Measurements from ENCODE around the gene CCNB3.
"Not testable (repeated sequence)": the region's sequence is repeated elsewhere in the genome, so short reads cannot be mapped to it uniquely, and the experiment has no call there.

Gene CCNB3, protein sequence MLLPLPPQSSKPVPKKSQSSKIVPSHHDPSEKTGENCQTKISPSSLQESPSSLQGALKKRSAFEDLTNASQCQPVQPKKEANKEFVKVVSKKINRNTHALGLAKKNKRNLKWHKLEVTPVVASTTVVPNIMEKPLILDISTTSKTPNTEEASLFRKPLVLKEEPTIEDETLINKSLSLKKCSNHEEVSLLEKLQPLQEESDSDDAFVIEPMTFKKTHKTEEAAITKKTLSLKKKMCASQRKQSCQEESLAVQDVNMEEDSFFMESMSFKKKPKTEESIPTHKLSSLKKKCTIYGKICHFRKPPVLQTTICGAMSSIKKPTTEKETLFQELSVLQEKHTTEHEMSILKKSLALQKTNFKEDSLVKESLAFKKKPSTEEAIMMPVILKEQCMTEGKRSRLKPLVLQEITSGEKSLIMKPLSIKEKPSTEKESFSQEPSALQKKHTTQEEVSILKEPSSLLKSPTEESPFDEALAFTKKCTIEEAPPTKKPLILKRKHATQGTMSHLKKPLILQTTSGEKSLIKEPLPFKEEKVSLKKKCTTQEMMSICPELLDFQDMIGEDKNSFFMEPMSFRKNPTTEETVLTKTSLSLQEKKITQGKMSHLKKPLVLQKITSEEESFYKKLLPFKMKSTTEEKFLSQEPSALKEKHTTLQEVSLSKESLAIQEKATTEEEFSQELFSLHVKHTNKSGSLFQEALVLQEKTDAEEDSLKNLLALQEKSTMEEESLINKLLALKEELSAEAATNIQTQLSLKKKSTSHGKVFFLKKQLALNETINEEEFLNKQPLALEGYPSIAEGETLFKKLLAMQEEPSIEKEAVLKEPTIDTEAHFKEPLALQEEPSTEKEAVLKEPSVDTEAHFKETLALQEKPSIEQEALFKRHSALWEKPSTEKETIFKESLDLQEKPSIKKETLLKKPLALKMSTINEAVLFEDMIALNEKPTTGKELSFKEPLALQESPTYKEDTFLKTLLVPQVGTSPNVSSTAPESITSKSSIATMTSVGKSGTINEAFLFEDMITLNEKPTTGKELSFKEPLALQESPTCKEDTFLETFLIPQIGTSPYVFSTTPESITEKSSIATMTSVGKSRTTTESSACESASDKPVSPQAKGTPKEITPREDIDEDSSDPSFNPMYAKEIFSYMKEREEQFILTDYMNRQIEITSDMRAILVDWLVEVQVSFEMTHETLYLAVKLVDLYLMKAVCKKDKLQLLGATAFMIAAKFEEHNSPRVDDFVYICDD (N-terminal part only)

DNA sequence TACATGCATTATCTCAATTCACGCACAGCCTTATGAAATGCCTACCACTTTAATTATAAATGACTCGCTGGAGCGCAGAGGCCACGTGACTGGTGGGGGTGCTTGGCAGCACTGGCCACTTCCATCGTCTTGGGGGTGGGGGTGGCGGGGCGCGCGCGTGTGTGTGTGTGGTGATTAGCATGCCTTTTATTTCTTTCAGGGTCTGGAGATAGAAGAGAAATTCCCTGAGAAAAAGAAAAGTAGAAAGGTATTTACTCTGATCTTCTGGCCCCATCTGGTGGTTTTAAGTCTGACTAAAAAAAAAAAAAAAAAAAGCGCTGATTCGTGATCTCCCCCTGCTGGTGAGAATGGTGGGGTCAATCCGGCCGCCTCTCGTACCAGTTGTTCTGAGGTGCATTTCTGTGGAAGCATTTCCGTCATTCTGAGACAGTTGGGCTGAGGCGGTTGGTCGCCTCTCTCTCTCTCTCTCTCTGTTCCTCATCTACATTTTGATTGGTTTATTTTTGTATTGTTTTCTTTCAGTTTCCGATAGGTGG is at the start of gene CCNB3:
TSS of gene CCNB3 (plus strand) at position 402 of the 536 bp plus-strand sequence. CDS start 80,399 bp downstream, outside the sequence.
- DNase-seq: peak; percentile 81 to 87

DNA sequence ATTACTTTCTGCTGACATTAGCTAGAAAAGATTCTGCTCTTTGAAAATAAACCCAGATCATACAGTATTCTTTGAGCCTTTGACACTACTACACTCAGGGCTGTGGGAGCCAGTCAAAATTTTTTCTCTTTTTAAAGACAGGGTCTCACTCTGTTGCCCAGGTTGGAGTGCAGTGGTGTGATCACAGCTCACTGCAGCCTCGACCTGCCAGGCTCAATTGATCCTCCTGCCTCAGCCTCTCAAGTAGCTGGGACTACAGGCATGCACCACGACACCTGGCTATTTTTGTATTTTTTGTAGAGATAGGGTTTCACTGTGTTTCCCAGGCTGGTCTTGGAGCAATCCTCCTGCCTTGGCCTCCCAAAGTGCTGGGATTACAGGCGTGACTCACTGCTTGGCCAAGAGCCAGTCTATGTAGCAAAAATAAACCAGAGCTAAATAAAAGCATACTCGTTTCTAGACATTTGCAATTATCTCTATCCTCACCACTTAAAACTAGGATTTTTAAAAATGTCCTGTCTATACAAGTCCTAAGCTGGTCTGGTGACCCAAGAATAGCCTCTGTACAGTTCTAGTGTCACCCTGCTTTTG is 46.9 kb upstream of the CCNB3 start:
- no peak for DNase-seq

DNA sequence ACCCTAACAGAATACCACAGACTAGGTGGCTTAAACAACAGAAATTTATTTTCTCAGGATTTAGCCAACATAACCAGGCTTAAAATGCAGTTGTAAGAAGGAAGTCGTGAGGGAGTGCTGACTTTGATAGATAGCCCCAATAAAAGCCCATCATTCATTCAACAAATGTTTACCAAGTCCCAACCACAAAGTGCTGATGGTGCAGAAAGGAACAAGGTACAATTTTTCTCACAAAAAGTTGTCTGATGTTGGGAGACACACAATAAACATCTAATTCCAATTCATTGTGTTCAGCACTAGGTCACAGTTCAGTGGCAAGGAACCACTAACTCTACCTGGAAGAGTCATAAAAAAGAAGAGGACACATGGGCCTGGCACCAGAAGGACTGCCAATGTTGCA is 46.0 kb upstream of the CCNB3 start:
- DNase-seq: no peak

DNA sequence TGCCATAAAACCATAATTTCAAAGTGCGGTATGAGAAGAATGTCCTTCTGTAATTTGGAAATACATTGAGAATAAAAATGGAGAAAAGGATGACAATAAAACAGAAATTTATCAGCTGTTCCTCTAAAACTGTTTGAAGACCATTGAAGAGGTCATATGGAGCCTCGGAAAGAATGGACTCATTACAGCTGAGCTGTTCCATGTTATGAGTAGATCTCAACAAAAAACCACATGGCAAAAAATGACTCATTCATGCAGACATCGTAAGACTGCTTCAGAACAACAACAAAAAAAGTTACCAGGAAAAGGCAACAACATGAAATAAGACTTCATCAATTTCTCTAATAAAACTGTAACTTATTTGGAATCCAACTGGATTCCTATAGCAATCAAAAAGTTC is 43.4 kb upstream of the CCNB3 start:
- DNase-seq: no peak

DNA sequence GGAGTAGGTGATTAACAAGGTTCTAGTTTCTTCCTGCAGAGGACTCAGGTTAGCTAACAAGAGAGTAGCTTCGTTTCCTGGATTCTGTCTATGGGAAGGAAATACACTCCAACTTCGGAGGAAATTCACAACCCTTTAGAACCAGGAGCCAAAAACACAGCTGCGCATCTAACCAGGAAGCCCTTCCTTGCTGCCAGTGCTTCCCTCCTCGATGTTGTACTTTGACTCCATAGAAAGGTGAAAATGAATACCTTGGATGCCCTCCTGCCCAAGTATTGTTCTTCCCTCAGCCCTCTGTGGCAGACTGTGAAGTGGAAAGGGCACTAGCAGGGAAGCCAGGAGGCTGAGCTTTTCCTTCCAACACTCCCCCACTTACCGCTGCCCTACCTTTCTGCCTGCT is 38.8 kb upstream of the CCNB3 start:
- DNase-seq: no peak

DNA sequence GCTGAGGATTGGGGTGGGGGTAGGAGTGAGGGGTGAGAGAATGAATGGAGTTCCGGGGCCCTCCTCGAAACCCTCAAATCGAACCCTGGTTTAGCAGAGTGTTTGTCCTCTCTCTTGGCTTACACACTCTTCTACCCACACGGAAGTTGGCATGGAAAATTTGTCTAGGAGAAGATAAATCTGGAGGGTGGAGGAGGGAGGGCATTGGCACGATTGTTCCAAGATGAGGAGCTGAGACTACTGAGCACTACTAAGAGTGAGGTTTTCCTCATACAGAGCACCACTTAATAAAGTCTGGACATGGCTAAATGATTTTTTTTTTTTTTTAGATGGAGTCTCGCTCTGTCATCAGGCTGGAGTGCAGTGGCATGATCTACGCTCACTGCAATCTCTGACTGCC is 37.2 kb upstream of the CCNB3 start:
- no peak for DNase-seq

DNA sequence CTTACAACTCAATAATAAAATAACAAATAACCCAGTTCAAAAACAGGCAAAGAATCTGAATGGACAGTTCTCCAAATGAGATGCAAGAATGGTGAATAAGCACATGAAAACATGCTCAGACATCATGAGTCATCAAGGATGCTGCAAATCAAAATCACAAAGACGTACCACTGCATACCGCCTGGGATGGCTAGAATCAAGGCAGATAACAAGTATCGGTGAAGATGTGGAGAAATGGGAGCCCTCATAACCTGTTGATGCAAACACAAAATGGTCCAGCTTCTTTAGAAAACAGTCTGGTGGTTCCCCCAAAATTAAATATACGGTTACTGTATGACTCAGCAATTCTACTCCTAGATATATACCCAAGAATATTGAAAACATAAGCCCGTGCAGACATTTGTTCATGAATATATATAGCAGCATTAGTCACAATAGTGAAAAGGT is 36.3 kb upstream of the CCNB3 start:
- no peak for DNase-seq

DNA sequence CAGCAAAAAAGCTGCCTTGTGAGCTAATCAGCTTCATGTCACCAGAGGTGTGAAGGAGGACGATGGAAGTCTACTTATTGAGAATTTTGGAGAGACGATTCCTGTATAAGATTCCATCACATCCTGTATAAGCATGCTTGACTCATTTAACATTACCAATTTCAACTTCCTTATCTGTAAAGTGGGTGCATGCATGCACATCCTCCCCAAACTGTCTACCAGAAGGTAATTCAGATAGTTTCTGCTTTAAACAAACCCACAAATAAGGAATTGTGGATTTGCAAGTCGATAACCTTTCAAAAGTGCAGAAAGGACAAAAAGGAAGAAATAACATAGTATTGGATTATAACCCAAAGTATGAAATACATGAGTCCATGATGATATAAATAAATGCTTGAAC is 34.8 kb upstream of the CCNB3 start:
- DNase-seq: no peak

DNA sequence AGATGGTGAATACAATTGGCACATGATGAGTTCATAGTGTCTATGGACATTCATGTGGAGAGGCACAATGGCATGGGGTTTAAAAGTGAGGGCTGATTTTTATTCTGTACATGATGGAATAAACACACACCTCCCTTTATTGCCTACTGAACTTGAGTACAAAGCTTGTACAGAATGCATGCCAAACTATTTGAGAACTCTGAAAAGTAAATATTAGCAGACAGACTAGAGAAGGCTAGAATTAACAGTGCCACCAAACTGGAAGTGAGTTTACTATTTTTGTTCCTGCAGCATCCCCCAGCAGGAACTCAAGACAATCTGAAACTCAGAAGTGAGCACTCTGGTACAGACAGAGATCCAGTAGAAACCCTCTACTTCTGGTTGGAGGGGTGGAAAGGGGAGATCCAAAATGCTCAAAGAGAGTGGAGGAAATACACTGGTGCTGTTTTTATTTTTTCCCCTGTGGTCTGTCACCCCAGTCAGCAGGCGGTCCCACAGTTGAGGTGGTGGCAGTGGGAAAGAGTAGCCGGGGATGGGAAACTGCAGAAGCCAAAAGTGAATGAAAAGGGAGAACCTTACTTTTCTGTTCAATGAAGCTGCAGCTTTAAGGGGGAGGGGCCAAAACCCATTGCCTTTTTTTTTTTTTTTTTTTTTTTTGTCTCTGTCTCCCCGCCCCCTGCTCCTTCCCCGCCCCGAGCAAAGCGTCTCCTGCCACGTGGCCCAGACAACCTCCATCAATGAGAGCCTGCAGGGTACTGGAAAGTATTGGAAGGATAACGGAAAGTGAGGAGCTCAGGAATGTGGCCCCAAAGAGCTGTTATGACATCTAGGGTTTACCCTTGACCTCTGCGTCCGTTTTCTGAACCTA is 24.3 kb upstream of the CCNB3 start:
- DNase-seq: no peak

DNA sequence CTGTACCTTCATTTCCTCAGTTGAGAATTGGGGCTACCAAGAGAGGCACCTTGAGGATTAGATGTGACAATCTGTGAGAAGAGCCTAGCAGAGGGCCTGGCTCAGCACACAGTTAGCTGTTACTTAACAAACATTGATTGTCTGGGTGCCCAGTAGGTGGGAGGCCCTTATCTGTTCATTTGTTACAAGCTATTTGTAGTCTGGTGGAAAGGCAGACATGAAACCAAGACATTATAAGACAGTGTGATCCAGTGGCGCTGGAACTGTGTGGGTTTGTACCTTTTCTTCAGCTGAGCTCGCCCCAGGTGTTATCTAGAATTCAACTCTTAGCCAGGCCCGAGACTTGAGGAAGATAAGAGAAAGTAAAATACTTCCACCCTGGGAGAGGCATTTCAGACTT is 20.7 kb upstream of the CCNB3 start:
- DNase-seq: no peak

DNA sequence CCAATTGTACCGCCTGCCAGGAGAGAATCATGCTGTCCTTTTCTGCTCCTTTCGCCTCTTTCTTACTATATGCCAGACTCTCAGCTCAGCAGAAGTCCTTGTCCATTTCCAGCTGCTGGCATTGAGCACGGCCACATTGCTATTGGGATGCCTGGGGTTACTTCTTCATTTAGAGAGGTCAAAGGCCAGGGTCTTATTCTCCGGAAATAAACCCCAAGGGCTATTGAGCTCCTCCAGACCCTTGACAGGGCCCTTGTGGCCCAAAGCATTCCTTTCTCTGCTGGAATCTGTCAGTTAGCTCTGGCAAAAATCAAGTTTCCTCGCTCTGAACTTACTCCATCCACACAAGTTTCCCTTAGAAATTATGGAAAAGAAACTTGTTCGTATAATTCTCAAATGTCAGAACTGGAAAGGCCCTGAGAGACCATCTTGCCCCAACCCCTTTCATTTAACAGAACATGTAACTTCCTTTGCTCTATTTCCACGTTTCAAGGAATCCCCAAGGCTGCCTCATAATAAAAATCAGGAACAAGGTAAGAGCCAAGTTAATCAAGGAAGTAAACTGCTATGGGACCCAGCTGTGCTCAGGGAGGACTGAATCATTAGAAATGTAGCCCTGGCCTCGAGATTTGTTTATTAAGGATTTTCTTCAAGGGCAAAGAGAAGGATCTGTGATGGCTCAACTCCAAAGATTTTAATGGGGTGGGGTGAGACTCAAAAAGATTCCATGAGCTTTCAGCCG is 15.5 kb upstream of the CCNB3 start:
- no peak for DNase-seq

DNA sequence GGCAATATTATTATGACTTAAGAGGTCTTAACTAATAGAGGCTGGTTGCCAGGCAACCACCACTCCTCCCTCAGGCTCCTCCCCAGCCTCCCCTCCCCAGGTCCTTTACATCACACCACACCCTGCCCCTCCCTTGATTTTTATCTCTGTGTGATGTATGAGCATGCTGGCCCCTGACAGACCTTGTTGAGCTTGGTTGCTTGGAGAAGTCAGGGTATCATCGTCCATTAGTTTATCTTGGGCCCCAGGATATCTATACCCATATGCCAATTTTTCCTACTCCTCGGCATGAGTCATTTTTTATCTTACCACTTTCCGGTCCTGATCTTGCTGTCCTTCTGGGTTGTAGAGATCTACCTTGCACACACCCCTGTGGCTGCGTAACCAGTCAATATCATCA is 6.2 kb upstream of the CCNB3 start:
- DNase-seq: no peak

DNA sequence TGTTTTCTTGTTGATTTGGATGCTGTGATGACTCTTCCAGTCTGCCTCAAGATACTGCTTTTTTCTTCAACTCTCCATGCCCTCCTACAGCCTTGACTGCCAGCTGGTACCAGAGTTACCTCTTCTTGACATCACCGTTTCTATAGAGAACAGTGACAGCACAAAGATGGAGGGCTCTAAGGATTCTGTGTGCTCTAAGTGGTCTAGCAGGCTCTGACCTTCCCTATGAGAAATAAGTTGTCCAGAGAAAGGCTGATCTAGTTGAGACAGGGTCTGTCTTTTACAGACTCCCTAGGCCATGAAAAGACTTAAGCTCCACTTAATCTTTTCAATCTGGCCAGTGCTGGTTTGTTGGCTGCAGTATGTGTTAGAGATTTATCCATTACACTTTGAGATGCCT is 3.7 kb upstream of the CCNB3 start, which contains the start of gene AKAP4:
TSS of gene AKAP4 (minus strand) at position 101 of the 400 bp plus-strand sequence. CDS start 118 bp downstream, outside the sequence.
- no peak for DNase-seq

DNA sequence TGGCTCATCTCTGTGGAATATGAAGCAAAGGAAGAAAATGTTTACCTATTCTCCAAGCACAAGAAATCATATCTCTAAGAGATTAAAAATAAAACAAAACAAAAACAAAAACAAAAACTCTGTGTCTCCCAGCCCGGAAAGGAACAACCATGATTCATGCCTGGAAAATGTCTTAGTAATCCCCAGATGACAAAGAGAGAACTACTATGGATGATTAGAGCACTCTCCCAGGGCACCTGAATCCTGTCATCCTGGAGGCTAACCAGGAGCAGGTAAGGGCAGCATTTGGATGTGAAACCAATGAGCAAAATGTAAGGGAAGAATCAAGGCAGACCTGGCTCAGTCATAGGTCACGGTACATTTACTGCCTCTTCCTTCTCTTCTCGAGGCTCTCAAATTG is 2.0 kb upstream of the CCNB3 start:
- DNase-seq: no peak

DNA sequence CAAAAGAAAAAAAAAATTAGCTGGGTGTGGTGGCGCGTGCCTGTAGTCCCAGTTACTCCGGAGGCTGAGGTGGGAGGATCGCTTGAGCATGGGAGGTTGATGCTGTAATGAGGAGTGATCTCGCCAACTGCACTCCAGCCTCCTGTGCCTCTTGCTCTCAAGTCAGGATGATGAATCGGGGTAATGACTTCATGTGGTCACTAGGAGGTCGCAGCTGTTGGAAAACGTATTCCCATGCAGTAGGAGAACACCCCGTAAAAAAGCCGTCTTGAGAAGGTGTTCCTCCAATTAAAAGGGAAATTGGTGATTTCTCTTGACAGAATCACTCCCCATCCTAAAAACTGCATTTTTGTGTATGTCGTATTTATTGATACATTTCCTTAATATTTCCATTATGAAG is 2.2 kb downstream of the CCNB3 start:
- DNase-seq: no peak

DNA sequence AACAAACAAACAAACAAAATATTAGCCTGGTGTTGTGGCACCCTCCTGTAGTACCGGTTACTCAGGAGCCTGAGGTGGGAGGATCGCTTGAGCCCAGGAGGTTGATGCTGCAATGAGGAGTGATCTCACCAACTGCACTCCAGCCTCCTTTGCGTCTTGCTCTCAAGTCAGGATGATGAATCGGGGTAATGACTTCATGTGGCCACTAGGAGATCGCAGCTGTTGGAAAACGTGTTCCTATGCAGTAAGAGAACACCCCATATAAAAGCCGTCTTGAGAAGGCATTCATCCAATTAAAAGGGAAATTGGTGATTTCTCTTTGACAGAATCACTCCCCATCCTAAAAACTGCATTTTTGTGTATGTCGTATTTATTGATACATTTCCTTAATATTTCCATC is 6.9 kb downstream of the CCNB3 start:
- DNase-seq: no peak

DNA sequence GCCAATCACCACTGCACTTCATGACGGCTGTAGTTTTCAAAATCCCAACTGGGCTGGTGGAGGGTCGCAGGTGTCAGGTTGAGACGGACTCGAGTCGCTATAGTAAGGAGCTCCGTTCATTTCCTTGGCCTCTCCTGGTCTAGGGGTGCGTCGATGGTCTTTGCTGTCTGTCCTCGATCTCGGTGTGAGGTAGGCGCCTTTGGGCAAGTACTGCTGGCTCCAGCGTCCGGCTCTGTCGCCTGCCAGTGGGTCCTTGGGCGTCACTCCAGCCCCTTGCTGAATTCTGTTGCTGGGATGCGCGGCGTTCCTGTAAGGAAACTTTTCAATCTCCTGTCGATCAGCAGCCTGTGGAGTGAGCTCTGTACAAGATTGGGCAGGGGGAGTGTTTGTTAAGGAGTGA is 76.7 kb downstream of the CCNB3 start:
- no peak for DNase-seq

DNA sequence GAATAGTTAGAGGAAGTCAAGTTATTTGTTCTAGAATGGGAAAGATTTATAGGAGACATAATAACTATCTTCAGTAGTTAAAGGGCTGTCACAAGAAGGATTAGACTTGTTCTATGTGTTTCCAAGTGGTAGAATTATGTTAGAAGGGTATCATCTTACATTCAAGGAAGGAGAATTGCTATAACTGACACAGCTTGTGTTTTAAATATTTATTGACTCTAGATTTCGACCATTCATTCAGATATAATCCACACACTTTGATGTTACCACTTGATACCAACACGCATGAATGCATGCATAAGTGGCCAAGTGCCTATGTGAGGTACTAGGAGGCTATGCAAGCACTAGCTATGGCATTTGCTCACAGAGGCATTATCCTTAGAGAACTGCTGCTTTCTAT is 122.7 kb downstream of the CCNB3 start:
- DNase-seq: no peak

DNA sequence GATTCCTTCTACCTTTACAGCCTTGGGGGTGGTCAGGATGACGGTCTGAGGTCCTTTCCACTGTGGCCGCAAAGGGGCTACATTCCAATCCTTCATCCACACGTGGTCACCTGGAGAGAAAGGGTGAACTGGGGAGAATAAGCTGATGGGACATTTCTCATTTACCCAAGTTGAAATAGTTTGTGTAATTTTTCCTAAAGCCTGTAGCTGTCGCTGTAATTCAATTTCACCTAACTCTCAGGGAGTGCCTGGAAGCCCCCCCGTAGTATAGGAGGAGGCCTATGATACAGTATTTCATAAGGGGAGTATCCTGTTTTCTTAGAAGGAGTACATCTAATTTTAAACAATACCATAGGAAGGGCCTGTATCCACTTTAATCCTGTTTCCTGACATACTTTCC is 128.1 kb downstream of the CCNB3 start:
- not testable (repeated sequence) for DNase-seq

DNA sequence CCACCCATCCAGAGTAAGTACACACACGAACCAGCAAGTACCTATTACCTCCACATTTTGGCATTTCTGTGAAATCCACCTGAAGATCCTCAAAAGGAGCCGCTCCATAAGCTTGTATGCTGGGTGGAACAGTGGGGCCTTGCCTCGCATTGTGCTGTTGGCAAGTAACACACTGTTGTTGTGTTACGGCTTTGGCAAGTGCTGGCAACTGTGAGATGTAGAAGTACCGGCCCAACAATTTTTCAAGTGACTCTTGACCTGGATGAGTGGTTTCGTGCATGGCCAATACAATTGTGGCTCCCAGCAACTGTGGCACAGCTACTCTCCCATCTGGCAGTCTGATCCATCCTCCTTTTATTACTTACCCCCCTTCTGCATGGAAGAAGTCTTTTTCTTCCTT is 128.7 kb downstream of the CCNB3 start:
- no peak for DNase-seq

DNA sequence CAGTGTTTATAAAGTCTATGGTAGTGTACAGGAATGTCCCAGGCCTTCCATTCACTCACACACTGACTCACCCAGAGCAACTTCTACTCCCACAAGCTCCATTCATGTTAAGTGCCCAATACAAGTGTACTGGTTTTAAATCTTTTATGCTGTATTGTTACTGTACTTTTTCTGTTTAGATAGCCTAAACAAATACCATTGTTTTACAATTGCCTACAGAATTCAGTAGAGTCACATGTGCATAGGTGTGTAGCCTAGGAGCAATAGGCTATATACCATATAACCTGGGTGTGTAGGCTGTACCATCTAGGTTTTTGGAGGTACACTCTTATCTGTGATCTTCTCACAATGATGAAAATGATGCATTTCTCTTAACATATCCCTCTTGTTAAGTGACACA is 139.4 kb downstream of the CCNB3 start:
- DNase-seq: no peak

Measured in CD4-positive, alpha-beta T cell treated with Interferon alpha-2 for 1 hour (primary cell).